Psoas muscle (tissue), 8 donors: ENCODE results near the gene CLIC5. TPM values are rescaled to one million over a fixed set of nuclear protein-coding genes. Genes with fewer than 3 reads are reported as not detected.

Experiments
- ATAC-seq, 4 donors: fragments of 200-7000 bp; cut with Tn5 transposase; one replicate each; pipeline ENCODE4 v1.9.1; 2020; ENCODE audit warnings: moderate library complexity in 3 of 4, mild to moderate bottlenecking in 2 of 4
- DNase-seq, 2 donors: peaks; one replicate each; pipeline ENCODE4 v3.0.0-alpha.2; 2020
- H3K27ac ChIP-seq: fragments of 200-600 bp; one replicate; pipeline ENCODE4 v1.8.0; 2022
- H3K27me3 ChIP-seq, 3 donors: fragments of 200-600 bp in 1 of 3; one replicate each; pipeline versions ENCODE4 v1.6.1 to v1.8.0; 2013 to 2022; ENCODE audit warnings: low read length in 2 of 3, mild to moderate bottlenecking in 2 of 3, moderate library complexity in 1 of 3; ENCODE audit not compliant: insufficient read depth in 3 of 3
- H3K36me3 ChIP-seq, 2 donors: fragments of 200-600 bp in 1 of 2; one replicate each; pipeline versions ENCODE4 v1.6.1 to v1.8.0; 2013 to 2022; ENCODE audit warnings: low read depth in 1 of 2, mild to moderate bottlenecking in 1 of 2, moderate library complexity in 1 of 2; ENCODE audit not compliant: insufficient read depth in 1 of 2
- H3K4me1 ChIP-seq: fragments of 200-600 bp; one replicate; pipeline ENCODE4 v1.8.0; 2022
- H3K4me3 ChIP-seq: fragments of 200-600 bp; one replicate; pipeline ENCODE4 v1.8.0; 2022; ENCODE audit warnings: mild to moderate bottlenecking
- H3K9me3 ChIP-seq: fragments of 200-600 bp; one replicate; pipeline ENCODE4 v1.8.0; 2022
- WGBS, 3 donors: extraction: QIAGEN DNeasy Blood & Tissue Kit; methylation state at CpG; one replicate each; pipeline versions ENCODE4 v1.1.6 to v1.1.7; 2013; 5-methylcytosine and 5-hydroxymethylcytosine counted together
- intact Hi-C, 2 donors: fragments of 100-400 bp; cut with DNase I; formaldehyde crosslinking; loops; one replicate each; pipeline versions ENCODE4 v1.11.0 to v1.14.2; 2022
- polyA plus RNA-seq, 3 donors: library from polyadenylated mRNA; stranded (reverse); fragments of 200-250 nt; gene quantifications; one replicate each; pipeline ENCODE4 v1.2.3, GENCODE V29; 2013
- total RNA-seq, 4 donors: library from RNA; stranded (reverse); fragmentation: NEBNext Ultra II Directional in 2 of 4; extraction: Animal tissue kit (Norgen Biotek cat#: 25700) in 2 of 4; gene quantifications; one replicate each; pipeline versions ENCODE4 v1.2.1 to v1.2.4, GENCODE V29; 2021 to 2023
- TF ChIP-seq, protein P1 (sequence below): fragments of 200-600 bp; IDR thresholded peaks from one replicate; pipeline ENCODE4 v1.8.0; 2022; ENCODE audit warnings: antibody characterized with exemption
- donor health status: healthy with polysubstance abuse.
- donor health status: DM: no; HTN: no; CAD: no; lungs with moderate emphysema.
- donor health status: Bipolar disorder and iron deficiency.
- donor health status: healthy.
- donor health status: DM: yes; HTN: yes; CAD: no.
- donor health status: DM: no; HTN: no; CAD: no.
- donor health status: DM: no; HTN: no; CAD: no.
- donor health status: DM: yes; HTN: yes; CAD: no.

Gene CLIC5
- total and polyA plus RNA-seq, 7 donors: 30.2 to 285 (median 166) TPM

DNA sequence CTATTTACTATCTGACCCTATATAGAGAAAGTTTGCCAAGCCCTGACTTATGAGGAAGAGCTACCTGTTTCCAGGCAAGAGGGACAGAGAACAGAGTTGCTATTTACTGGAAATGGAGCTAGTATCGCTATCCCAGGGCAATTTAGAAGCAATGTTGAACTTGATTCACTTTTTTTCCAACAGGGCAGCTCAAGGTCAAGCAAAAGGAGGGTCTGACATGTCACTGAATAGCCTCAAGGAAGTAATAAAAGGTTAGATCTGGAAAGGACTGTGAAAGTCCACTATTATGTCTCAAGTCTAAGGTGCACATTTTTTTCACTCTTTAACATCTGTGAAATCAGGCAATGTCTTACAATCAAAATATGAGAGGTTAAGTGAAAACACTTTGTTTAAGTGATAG lies 84.4 kb downstream of the CLIC5 start:
- intact Hi-C loops: loop anchor here in 1 of 2 donors (2.0 to 5.0 kb wide), 2 partner anchors 84 to 126 kb away; partner anchors contain the start of gene CLIC5
- ATAC-seq (peak in 1 of 4 donors; percentile 13), DNase-seq (no peak)
- no peaks in the 10 kb centered on the region for H3K9me3 ChIP-seq
- H3K4me1 ChIP-seq: peaks cover 8% of the 10 kb centered on the region
- H3K4me3 ChIP-seq: no peak overlapping the region
- TF ChIP-seq, protein P1, sequence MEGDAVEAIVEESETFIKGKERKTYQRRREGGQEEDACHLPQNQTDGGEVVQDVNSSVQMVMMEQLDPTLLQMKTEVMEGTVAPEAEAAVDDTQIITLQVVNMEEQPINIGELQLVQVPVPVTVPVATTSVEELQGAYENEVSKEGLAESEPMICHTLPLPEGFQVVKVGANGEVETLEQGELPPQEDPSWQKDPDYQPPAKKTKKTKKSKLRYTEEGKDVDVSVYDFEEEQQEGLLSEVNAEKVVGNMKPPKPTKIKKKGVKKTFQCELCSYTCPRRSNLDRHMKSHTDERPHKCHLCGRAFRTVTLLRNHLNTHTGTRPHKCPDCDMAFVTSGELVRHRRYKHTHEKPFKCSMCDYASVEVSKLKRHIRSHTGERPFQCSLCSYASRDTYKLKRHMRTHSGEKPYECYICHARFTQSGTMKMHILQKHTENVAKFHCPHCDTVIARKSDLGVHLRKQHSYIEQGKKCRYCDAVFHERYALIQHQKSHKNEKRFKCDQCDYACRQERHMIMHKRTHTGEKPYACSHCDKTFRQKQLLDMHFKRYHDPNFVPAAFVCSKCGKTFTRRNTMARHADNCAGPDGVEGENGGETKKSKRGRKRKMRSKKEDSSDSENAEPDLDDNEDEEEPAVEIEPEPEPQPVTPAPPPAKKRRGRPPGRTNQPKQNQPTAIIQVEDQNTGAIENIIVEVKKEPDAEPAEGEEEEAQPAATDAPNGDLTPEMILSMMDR: no peak
- peak overlapping the region; percentile 33 for H3K27ac ChIP-seq
- 41 to 65% (median 50%) methylated on average over 1 of the region's 1 CpG for WGBS, 3 donors
- H3K36me3 ChIP-seq: peaks cover 0 to 37% of the 10 kb centered on the region in 2 donors
- H3K27me3 ChIP-seq: no peaks in the 10 kb centered on the region

DNA sequence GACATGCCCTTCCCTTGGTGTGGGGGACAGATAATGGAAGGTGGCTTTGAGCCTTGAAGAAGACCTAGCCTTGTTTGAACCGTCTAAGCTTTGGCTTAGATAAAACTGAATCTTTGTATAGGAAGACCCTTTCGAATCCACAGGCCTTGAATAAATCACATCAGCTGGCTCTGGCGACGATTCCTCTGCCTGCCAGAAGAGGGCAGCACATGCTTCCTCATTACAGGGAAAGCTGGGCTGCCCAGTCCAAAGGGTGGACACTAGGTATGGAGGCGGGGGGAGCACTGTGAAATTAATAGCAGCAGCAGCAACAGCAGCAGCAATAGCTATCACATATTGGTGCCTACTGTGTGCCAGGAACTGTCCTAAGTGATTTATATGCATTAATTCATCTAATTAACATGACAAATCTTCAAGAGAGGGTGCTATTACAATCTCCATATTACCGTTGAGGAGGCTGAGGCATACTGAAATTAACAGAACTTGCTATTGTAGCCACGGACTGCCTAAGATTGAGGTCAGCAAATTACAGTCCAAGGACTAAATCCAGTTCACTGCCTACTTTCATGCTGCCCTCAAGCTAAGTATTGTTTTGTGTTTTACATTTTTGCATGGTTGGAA lies 85.1 kb downstream of the CLIC5 start:
- intact Hi-C loops: loop anchor here in 1 of 2 donors (2.0 to 5.0 kb wide), 2 partner anchors 84 to 127 kb away; partner anchors contain the start of gene CLIC5
- Histone ChIP-seq H3K9me3 (no peaks in the 10 kb centered on the region), H3K27ac (peak overlapping the region; percentile 33), H3K27me3 (no peaks in the 10 kb centered on the region), H3K36me3 (peaks cover 0 to 35% of the 10 kb centered on the region in 2 donors), H3K4me1 (peaks cover 8% of the 10 kb centered on the region), H3K4me3 (no peak overlapping the region)
- TF ChIP-seq, protein P1: peak; percentile 98
- DNase-seq (peak; percentile 58 to 82), ATAC-seq (peak; percentile 85 to 96 (median 92))
- 7 to 15% (median 9%) methylated on average over 7 of the region's 7 CpGs for WGBS, 3 donors

DNA sequence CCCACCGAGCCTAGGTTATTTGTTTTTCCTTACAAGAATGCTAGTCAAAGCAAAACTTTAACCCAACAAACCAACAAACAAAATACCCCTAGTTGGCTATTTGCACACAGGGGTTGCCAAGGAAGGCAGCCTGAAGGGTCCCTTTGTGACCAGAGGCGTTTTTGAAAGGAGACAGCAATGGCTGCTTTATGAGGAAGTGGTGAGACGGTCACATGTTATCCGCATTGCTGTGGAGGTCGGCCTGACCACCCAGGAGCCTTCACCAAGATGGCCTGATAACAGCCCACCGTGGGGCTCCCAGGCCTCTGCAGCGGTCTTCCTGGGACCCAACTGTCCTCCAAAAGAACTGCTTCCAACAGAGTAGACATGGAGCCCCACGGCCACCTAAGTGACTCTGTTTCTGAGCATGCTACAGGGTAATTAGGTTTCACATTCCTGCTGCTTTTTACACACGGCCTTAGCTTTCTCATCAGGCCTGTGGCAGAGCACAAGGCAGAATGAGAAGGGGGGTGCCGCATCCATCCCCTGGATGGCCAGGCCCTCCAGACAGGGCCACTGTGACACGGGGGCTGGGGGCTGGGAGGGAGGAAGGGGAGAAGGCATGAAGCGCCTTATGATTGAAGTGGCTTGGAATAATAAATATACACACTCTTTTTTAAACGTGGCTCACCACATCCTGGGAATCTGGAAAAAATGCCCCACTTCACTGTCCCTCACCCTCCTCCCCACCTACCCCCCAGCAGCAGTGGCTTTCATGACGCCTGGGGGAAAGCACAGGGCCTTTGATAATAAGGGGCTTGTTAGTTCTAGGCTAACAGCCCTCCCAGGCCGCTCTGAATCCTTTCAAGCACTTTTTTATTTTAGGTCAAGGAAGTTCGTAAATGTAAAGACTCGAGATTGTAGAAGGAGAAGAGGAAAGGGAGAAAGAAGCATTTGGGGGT lies 86.0 kb downstream of the CLIC5 start:
- no peak overlapping the region for H3K4me3 ChIP-seq
- DNase-seq (no peak), ATAC-seq (no peak)
- no peaks in the 10 kb centered on the region for H3K27me3 ChIP-seq
- no peaks in the 10 kb centered on the region for H3K9me3 ChIP-seq
- 73 to 79% (median 75%) methylated on average over 16 to 17 of the region's 17 CpGs for WGBS, 3 donors
- H3K36me3 ChIP-seq: peaks cover 0 to 29% of the 10 kb centered on the region in 2 donors
- H3K4me1 ChIP-seq: peaks cover 8% of the 10 kb centered on the region
- TF ChIP-seq, protein P1: no peak
- intact Hi-C loops: loop anchor here (2.0 to 10.0 kb wide), 3 partner anchors 85 to 1455 kb away; partner anchors contain the start of gene CLIC5 (in 1 of the 2)
- H3K27ac ChIP-seq: peak overlapping the region; percentile 4

DNA sequence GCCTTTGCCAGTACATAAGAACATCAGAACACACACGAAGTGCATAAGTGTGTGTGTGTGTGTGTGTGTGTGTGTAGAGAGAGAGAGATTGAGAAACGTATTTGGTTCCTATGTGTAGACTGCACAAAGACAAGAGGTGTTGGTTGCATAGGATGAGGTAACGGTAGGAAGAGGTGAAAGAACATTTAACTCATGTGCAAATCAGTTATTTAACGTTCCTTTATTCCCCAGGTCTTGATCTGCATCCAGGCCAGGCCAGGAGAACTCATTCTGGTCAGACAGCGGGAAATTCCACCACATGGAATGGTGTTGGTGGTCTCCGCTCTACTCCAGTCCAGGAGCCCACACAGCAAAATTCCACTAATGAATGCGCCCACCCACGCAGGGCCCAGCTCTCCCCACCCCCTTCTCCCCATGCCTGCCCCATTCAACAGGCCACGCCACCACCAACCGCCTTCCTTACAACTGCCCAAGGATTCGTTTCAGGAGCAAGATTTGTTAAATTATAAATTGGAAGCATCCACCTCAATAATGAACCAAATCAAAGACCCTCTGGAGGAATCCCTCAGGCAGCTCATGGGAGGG lies 86.8 kb downstream of the CLIC5 start:
- ATAC-seq: no peak

More for the DNA sequence above, 86.8 kb downstream of the CLIC5 start:
- no peak overlapping the region for H3K4me3 ChIP-seq
- peaks cover 13% of the 10 kb centered on the region for H3K4me1 ChIP-seq
- no peaks in the 10 kb centered on the region for H3K27me3 ChIP-seq
- DNase-seq: no peak
- 85 to 87% (median 86%) methylated on average over 11 of the region's 11 CpGs for WGBS, 3 donors
- H3K27ac ChIP-seq: no peak overlapping the region
- H3K36me3 ChIP-seq: peaks cover 0 to 24% of the 10 kb centered on the region in 2 donors
- intact Hi-C loops: loop anchor here in 1 of 2 donors (10.0 kb wide), 1 partner anchor 1454 kb away; no protein-coding TSS in a partner anchor
- TF ChIP-seq, protein P1: no peak
- no peaks in the 10 kb centered on the region for H3K9me3 ChIP-seq
